ENCODE data around the gene C5. TPM values are rescaled to one million over a fixed set of nuclear protein-coding genes. Genes with fewer than 3 reads are reported as not detected.

The C5 gene
- total RNA-seq, 1 donor from 2014 or later: 2.0 TPM

GRCh38 chr9:120928483-120929228, 121.4 kb downstream of the C5 start:
- no peak for DNase-seq (ENCODE audit: extremely low spot score in 2 of 2)
- TF ChIP-seq POLR2AphosphoS5 (IDR thresholded peaks at IDR 0.05; ENCODE audit: insufficient read depth in 1 of 2, low read depth in 1 of 2) (peak in 1 of 2 donors; percentile 53), POLR2A (IDR thresholded peaks at IDR 0.05) (peak in 1 of 2 donors; percentile 38), CTCF (IDR thresholded peaks at IDR 0.05) (no peak)
- H3K27ac ChIP-seq: peak overlapping the region; percentile 82
- intact Hi-C loops (cut with DNase I): no loop called here
- no peaks in the 10 kb centered on the region for H3K27me3 ChIP-seq
- H3K4me3 ChIP-seq: peak overlapping the region; percentile 59 to 89
- H3K4me1 ChIP-seq: peaks cover 34% of the 10 kb centered on the region
- H3K36me3 ChIP-seq: no peaks in the 10 kb centered on the region
- no peaks in the 10 kb centered on the region for H3K9me3 ChIP-seq

GRCh38 chr9:120928015-120928482, 122.0 kb downstream of the C5 start:
- H3K4me3 ChIP-seq: peak overlapping the region; percentile 59 to 89
- H3K27ac ChIP-seq: peak overlapping the region; percentile 82
- no peaks in the 10 kb centered on the region for H3K27me3 ChIP-seq
- H3K4me1 ChIP-seq: peaks cover 32% of the 10 kb centered on the region
- DNase-seq (ENCODE audit: extremely low spot score in 2 of 2): no peak
- H3K36me3 ChIP-seq: no peaks in the 10 kb centered on the region
- no peaks in the 10 kb centered on the region for H3K9me3 ChIP-seq
- intact Hi-C loops (cut with DNase I): no loop called here
- TF ChIP-seq CTCF (IDR thresholded peaks at IDR 0.05) (no peak), POLR2AphosphoS5 (IDR thresholded peaks at IDR 0.05; ENCODE audit: insufficient read depth in 1 of 2, low read depth in 1 of 2) (peak in 1 of 2 donors; percentile 16)

DNA sequence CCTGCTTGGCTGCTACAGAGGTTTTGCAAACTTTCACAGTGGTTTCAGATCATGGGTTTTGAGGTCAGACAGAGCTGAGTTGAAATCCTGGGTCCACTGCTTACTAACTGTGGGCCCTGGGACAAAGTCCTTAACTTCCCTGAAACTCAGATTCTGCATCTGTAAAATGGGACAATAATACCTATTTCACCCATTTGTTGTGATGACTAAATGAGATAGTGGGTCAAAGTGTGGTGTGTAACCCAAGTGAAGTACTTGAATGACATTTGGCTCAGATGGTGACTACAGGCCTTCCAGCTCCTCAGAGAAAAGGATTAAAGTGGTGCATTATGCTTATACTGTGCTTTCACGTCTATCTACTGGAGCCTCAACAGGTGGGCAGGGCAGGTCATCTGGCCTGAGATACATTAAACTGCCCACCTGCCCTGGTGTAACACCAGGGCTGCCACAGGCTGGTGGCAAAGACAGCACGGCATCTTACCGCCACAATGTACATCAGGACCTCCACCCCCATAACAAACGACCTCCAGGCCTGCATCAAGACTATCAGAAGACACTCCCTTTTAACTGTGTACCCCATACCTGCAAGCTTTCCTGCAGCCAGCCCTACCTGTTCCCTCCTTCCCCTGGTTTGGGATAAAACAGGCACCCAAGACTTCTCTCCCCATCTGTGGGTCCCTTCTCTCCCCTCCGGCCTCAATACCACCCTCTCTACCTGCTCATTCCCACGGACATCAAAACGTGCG, 122.6 kb downstream of the C5 start:
- H3K4me3 ChIP-seq: no peak overlapping the region
- intact Hi-C loops (cut with DNase I): no loop called here

DNA sequence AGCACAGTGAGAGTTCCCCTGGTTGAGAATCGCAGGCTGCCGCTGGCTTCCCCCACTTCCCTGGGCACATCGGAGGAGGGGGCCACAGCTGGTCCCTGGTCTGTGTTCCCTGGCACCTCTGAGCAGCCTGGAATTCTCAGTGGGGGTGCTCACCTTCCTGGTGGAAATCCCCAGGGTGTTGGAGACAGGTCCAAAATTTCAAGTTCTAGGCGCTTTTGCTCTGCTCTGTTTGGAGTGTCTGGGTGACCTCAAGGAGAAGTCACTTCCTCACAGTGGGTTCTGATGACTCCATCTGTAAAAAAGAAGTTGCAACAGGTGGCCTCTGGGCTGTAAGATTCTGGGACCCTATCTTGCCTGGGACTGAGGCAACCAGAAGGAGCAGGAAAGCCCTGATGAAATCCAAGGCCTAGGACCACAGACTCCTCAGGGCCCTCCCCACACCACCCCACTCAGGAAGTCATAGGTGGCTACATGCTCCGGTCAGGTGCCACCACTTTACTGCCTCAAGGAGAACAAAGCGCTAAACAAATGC, 123.6 kb downstream of the C5 start, which contains the start of gene TRAF1:
Gene TRAF1 (minus strand): TSS at position 400 of the 532 bp plus-strand sequence. CDS start 721 bp downstream, outside the sequence.
- Histone ChIP-seq H3K36me3 (no peaks in the 10 kb centered on the region), H3K9me3 (no peaks in the 10 kb centered on the region), H3K4me1 (peaks cover 22% of the 10 kb centered on the region), H3K4me3 (no peak within 1 kb of the TSS), H3K27me3 (no peaks in the 10 kb centered on the region), H3K27ac (peak within 1 kb of the TSS; percentile 82)
- DNase-seq (ENCODE audit: extremely low spot score in 2 of 2): no peak
- intact Hi-C loops (cut with DNase I): no loop called here
- TF ChIP-seq POLR2A (IDR thresholded peaks at IDR 0.05) (no peak), POLR2AphosphoS5 (IDR thresholded peaks at IDR 0.05; ENCODE audit: insufficient read depth in 1 of 2, low read depth in 1 of 2) (no peak), CTCF (IDR thresholded peaks at IDR 0.05) (no peak)

More for the DNA sequence above, 122.6 kb downstream of the C5 start:
- no peaks in the 10 kb centered on the region for H3K9me3 ChIP-seq
- TF ChIP-seq CTCF (IDR thresholded peaks at IDR 0.05): no peak
- TF ChIP-seq POLR2AphosphoS5 (IDR thresholded peaks at IDR 0.05; ENCODE audit: insufficient read depth in 1 of 2, low read depth in 1 of 2): no peak
- no peak for TF ChIP-seq POLR2A (IDR thresholded peaks at IDR 0.05)
- H3K27ac ChIP-seq: peak overlapping the region; percentile 82
- H3K4me1 ChIP-seq: peaks cover 31% of the 10 kb centered on the region
- H3K27me3 ChIP-seq: no peaks in the 10 kb centered on the region
- no peaks in the 10 kb centered on the region for H3K36me3 ChIP-seq
- no peak for DNase-seq (ENCODE audit: extremely low spot score in 2 of 2)

Data from vagina (tissue), 2 donors.